Ishikawa (cell line): ENCODE measurements around the gene TP53TG5.

ENCODE experiments used
- CEBPB ChIP-seq: IDR thresholded peaks from 2 replicates; pipeline ENCODE4 v1.6.1; 2012
- EP300 ChIP-seq: IDR thresholded peaks from 2 replicates; pipeline ENCODE4 v1.6.1; 2012; ENCODE audit warnings: borderline replicate concordance
- RAD21 ChIP-seq: IDR thresholded peaks from 2 replicates; pipeline ENCODE4 v1.6.1; 2012; ENCODE audit warnings: low read depth
- TAF1 ChIP-seq: IDR thresholded peaks from 2 replicates; pipeline ENCODE4 v1.6.1; 2012; ENCODE audit warnings: low read depth, mild to moderate bottlenecking
- TF ChIP-seq, protein P1 (sequence below): IDR thresholded peaks from 2 replicates; pipeline ENCODE4 v1.6.1; 2012
- TF ChIP-seq, protein P2 (sequence below): IDR thresholded peaks from 2 replicates; pipeline ENCODE4 v1.6.1; 2012
- TF ChIP-seq, protein P3 (sequence below): IDR thresholded peaks from 2 replicates; pipeline ENCODE4 v1.6.1; 2012; ENCODE audit warnings: low read depth, mild to moderate bottlenecking

DNA sequence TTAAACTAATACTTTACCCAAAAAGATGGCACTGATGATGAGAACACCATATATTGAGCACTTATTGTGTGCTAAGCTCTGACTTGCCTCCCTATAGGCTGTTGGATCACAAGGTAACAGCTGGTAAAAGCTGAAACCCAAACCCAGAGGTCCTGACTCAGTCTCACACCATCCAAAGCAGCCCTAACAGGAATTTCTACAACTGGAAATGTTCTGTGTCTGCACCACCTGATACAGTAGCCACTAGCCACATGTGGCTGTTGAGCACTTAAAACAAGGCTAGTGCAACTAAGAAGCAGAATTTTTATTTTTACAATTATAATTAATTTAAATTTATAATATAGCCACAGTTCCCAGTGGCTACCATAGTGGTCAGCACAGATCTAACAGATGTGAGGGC lies 54.4 kb downstream of the TP53TG5 start:
- no peak for TF ChIP-seq CEBPB
- TF ChIP-seq EP300: no peak
- TF ChIP-seq, protein P1, sequence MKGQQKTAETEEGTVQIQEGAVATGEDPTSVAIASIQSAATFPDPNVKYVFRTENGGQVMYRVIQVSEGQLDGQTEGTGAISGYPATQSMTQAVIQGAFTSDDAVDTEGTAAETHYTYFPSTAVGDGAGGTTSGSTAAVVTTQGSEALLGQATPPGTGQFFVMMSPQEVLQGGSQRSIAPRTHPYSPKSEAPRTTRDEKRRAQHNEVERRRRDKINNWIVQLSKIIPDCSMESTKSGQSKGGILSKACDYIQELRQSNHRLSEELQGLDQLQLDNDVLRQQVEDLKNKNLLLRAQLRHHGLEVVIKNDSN: no peak
- TF ChIP-seq, protein P2, sequence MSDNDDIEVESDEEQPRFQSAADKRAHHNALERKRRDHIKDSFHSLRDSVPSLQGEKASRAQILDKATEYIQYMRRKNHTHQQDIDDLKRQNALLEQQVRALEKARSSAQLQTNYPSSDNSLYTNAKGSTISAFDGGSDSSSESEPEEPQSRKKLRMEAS: no peak
- TF ChIP-seq, protein P3, sequence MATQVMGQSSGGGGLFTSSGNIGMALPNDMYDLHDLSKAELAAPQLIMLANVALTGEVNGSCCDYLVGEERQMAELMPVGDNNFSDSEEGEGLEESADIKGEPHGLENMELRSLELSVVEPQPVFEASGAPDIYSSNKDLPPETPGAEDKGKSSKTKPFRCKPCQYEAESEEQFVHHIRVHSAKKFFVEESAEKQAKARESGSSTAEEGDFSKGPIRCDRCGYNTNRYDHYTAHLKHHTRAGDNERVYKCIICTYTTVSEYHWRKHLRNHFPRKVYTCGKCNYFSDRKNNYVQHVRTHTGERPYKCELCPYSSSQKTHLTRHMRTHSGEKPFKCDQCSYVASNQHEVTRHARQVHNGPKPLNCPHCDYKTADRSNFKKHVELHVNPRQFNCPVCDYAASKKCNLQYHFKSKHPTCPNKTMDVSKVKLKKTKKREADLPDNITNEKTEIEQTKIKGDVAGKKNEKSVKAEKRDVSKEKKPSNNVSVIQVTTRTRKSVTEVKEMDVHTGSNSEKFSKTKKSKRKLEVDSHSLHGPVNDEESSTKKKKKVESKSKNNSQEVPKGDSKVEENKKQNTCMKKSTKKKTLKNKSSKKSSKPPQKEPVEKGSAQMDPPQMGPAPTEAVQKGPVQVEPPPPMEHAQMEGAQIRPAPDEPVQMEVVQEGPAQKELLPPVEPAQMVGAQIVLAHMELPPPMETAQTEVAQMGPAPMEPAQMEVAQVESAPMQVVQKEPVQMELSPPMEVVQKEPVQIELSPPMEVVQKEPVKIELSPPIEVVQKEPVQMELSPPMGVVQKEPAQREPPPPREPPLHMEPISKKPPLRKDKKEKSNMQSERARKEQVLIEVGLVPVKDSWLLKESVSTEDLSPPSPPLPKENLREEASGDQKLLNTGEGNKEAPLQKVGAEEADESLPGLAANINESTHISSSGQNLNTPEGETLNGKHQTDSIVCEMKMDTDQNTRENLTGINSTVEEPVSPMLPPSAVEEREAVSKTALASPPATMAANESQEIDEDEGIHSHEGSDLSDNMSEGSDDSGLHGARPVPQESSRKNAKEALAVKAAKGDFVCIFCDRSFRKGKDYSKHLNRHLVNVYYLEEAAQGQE: no peak
- no peak for TF ChIP-seq RAD21
- no peak for TF ChIP-seq TAF1
